Measurements from ENCODE around the gene ALAS1. TPM values are rescaled to one million over a fixed set of nuclear protein-coding genes. Genes with fewer than 3 reads are reported as not detected.

ALAS1 gene
- total RNA-seq, 1 experiment from 2014 or later, result 53.1 TPM

- no peak overlapping the region for H3K4me3 ChIP-seq (ENCODE audit: low read depth, low read length)
- no TSS peak for BruUV-seq (replicated peaks)
Measured at GRCh38 chr3:52185837-52186236, 12.1 kb upstream of the ALAS1 start.

GRCh38 chr3:52186729-52187128, 11.2 kb upstream of the ALAS1 start:
- H3K27me3 ChIP-seq (replicated peaks; ENCODE audit: control insufficient read depth, insufficient read depth, low read length), result no peaks in the 10 kb centered on the region
- Mint-ChIP-seq H3K27ac (ENCODE audit: unreplicated experiment) (no peak overlapping the region), H3K9me3 (ENCODE audit: unreplicated experiment) (no peaks in the 10 kb centered on the region), H3K4me3 (ENCODE audit: unreplicated experiment) (no peak overlapping the region), H3K4me1 (ENCODE audit: low read depth, unreplicated experiment) (peaks cover 6% of the 10 kb centered on the region), H3K27me3 (ENCODE audit: insufficient read depth, unreplicated experiment) (no peaks in the 10 kb centered on the region), H3K36me3 (ENCODE audit: insufficient read depth, unreplicated experiment) (no peaks in the 10 kb centered on the region)
- no TSS peak for BruUV-seq (replicated peaks)
- H3K4me1 ChIP-seq, result peaks cover 18% of the 10 kb centered on the region
- TF ChIP-seq CTCF (IDR thresholded peaks at IDR 0.05; ENCODE audit: insufficient read depth in 1 of 2, low read depth in 1 of 2, low read length in 1 of 2, severe bottlenecking in 1 of 2, unreplicated experiment in 1 of 2), result no peak
- intact Hi-C loops (cut with micrococcal nuclease; ENCODE audit: unreplicated experiment), result no loop called here
- DNase-seq, result no peak
- no peaks in the 10 kb centered on the region for H3K9me3 ChIP-seq
- H3K4me3 ChIP-seq (ENCODE audit: low read depth, low read length), result no peak overlapping the region
- H3K36me3 ChIP-seq (ENCODE audit: control insufficient read depth, insufficient read depth, low read length), result no peaks in the 10 kb centered on the region
- ChIA-PET CTCF (no interaction called here), POLR2A (interaction anchor here (0.6 kb wide), 1 partner anchor 15 kb away, joined by 3 read pairs; no protein-coding TSS in a partner anchor)

More at GRCh38 chr3:52185837-52186236, 12.1 kb upstream of the ALAS1 start:
- DNase-seq, result no peak
- Histone ChIP-seq H3K36me3 (ENCODE audit: control insufficient read depth, insufficient read depth, low read length) (no peaks in the 10 kb centered on the region), H3K27me3 (replicated peaks; ENCODE audit: control insufficient read depth, insufficient read depth, low read length) (no peaks in the 10 kb centered on the region), H3K4me1 (peaks cover 18% of the 10 kb centered on the region), H3K9me3 (no peaks in the 10 kb centered on the region)
- CTCF ChIA-PET, result no interaction called here
- POLR2A ChIA-PET, result interaction anchor here (0.6 kb wide), 1 partner anchor 14 kb away, joined by 3 read pairs; no protein-coding TSS in a partner anchor
- no peak for TF ChIP-seq CTCF (IDR thresholded peaks at IDR 0.05; ENCODE audit: insufficient read depth in 1 of 2, low read depth in 1 of 2, low read length in 1 of 2, severe bottlenecking in 1 of 2, unreplicated experiment in 1 of 2)
- no peaks in the 10 kb centered on the region for H3K36me3 Mint-ChIP-seq (ENCODE audit: insufficient read depth, unreplicated experiment)
- no peak overlapping the region for H3K4me3 Mint-ChIP-seq (ENCODE audit: unreplicated experiment)
- no peak overlapping the region for H3K27ac Mint-ChIP-seq (ENCODE audit: unreplicated experiment)
- H3K4me1 Mint-ChIP-seq (ENCODE audit: low read depth, unreplicated experiment), result peaks cover 6% of the 10 kb centered on the region
- no peaks in the 10 kb centered on the region for H3K9me3 Mint-ChIP-seq (ENCODE audit: unreplicated experiment)
- intact Hi-C loops (cut with micrococcal nuclease; ENCODE audit: unreplicated experiment), result no loop called here
- no peaks in the 10 kb centered on the region for H3K27me3 Mint-ChIP-seq (ENCODE audit: insufficient read depth, unreplicated experiment)

- peak overlapping the region; percentile 26 for H3K27ac Mint-ChIP-seq (ENCODE audit: unreplicated experiment)
- no peak overlapping the region for H3K4me3 Mint-ChIP-seq (ENCODE audit: unreplicated experiment)
- intact Hi-C loops (cut with micrococcal nuclease; ENCODE audit: unreplicated experiment), result no loop called here
- no peak for DNase-seq
- no peak for TF ChIP-seq CTCF (IDR thresholded peaks at IDR 0.05; ENCODE audit: insufficient read depth in 1 of 2, low read depth in 1 of 2, low read length in 1 of 2, severe bottlenecking in 1 of 2, unreplicated experiment in 1 of 2)
- H3K4me1 Mint-ChIP-seq (ENCODE audit: low read depth, unreplicated experiment), result peaks cover 6% of the 10 kb centered on the region
- H3K4me3 ChIP-seq (ENCODE audit: low read depth, low read length), result no peak overlapping the region
- no peaks in the 10 kb centered on the region for H3K36me3 Mint-ChIP-seq (ENCODE audit: insufficient read depth, unreplicated experiment)
- ChIA-PET CTCF (interaction anchor here (1.1 kb wide), 1 partner anchor 34 kb away, joined by 12 read pairs; the partner anchor contains the start of gene POC1A), POLR2A (interaction anchor here (1.0 kb wide), 1 partner anchor 34 kb away, joined by 3 read pairs; the partner anchor contains the start of gene POC1A)
- no peaks in the 10 kb centered on the region for H3K27me3 Mint-ChIP-seq (ENCODE audit: insufficient read depth, unreplicated experiment)
- no peaks in the 10 kb centered on the region for H3K36me3 ChIP-seq (ENCODE audit: control insufficient read depth, insufficient read depth, low read length)
- BruUV-seq (replicated peaks), result no TSS peak
- H3K27me3 ChIP-seq (replicated peaks; ENCODE audit: control insufficient read depth, insufficient read depth, low read length), result no peaks in the 10 kb centered on the region
- H3K4me1 ChIP-seq, result peaks cover 18% of the 10 kb centered on the region
- no peaks in the 10 kb centered on the region for H3K9me3 Mint-ChIP-seq (ENCODE audit: unreplicated experiment)
- no peaks in the 10 kb centered on the region for H3K9me3 ChIP-seq
Measured at GRCh38 chr3:52188556-52188955, 9.4 kb upstream of the ALAS1 start.

Measured in Caco-2 (cell line).